ENCODE data around the gene CCDC93.

DNA sequence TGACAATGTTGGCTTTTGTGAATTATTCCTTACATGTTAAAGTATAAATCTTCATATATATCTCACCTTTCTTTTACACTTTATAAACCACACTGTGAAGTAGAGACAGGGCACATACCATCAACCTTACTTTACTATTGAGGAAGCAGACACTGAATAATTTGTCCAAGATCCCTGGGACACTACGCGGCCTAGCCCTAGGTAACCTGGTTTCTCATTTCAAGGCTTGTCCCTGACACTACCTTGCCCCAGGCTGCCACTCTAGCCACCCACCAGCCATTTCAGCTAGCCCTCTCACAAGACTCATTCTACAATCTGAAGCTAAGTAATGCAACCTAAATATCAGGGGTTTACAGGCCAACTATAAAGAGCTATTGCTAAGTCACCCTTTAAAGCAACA is 26.7 kb downstream of the CCDC93 start:
- TF ChIP-seq, protein P1, sequence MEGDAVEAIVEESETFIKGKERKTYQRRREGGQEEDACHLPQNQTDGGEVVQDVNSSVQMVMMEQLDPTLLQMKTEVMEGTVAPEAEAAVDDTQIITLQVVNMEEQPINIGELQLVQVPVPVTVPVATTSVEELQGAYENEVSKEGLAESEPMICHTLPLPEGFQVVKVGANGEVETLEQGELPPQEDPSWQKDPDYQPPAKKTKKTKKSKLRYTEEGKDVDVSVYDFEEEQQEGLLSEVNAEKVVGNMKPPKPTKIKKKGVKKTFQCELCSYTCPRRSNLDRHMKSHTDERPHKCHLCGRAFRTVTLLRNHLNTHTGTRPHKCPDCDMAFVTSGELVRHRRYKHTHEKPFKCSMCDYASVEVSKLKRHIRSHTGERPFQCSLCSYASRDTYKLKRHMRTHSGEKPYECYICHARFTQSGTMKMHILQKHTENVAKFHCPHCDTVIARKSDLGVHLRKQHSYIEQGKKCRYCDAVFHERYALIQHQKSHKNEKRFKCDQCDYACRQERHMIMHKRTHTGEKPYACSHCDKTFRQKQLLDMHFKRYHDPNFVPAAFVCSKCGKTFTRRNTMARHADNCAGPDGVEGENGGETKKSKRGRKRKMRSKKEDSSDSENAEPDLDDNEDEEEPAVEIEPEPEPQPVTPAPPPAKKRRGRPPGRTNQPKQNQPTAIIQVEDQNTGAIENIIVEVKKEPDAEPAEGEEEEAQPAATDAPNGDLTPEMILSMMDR (IDR thresholded peaks at IDR 0.05): no peak
- no peak for TF ChIP-seq POLR2A (IDR thresholded peaks at IDR 0.05)
